HEK293 (cell line): ENCODE data around the gene SETD4.

Source experiments
- CTCF ChIA-PET: fragments of 350-600 bp; formaldehyde crosslinking; extraction: SDS; loops from one replicate; lab custom pipeline; 2021; ENCODE audit warnings: antibody characterized with exemption; lab: Yijun Ruan, JAX
- POLR2A ChIA-PET: fragments of 300-600 bp; formaldehyde crosslinking; extraction: SDS; loops from one replicate; lab custom pipeline; 2020; ENCODE audit warnings: antibody characterized with exemption, inconsistent platforms; lab: Yijun Ruan, JAX
- H3K27ac ChIP-seq: fragments of 200-500 bp; sonication (Bioruptor generic); 2 replicates; pipeline ENCODE4 v1.5.1; 2014; ENCODE audit warnings: low read depth, low read length, control low read depth, inconsistent platforms; ENCODE audit errors: extremely low read depth
- H3K36me3 ChIP-seq, 2 experiments: fragments of 200-500 bp in 1 of 2; sonication (Bioruptor generic) in 1 of 2; 1 replicate in 1 of 2; 2 replicates in 1 of 2; pipeline ENCODE4 v1.5.1; 2014 to 2017; ENCODE audit warnings: inconsistent platforms in 2 of 2, low read length in 2 of 2; ENCODE audit not compliant: control insufficient read depth in 2 of 2, insufficient read depth in 1 of 2
- H3K4me1 ChIP-seq: fragments of 200-500 bp; sonication (Bioruptor generic); 2 replicates; pipeline ENCODE4 v1.5.1; 2014; ENCODE audit warnings: mild to moderate bottlenecking, low read length, inconsistent platforms; ENCODE audit not compliant: control insufficient read depth, insufficient read depth
- H3K4me3 ChIP-seq: 2 replicates; pipeline ENCODE4 v1.5.1; 2011; ENCODE audit warnings: low read depth, mild to moderate bottlenecking, control low read depth, low read length, moderate library complexity
- H3K9me3 ChIP-seq: fragments of 200-500 bp; sonication (Bioruptor generic); 2 replicates; pipeline ENCODE4 v1.5.1; 2014; ENCODE audit warnings: low read depth, low read length, inconsistent platforms; ENCODE audit not compliant: control insufficient read depth, insufficient read depth
- REPIN1 ChIP-seq: fragments of 450-650 bp; formaldehyde crosslinking; IDR thresholded peaks from 2 replicates; pipeline ENCODE4 v1.5.1; 2017; ENCODE audit warnings: missing biosample characterization, missing genetic modification characterization, low read depth
- SP7 ChIP-seq: fragments of 450-650 bp; formaldehyde crosslinking; IDR thresholded peaks from 2 replicates; pipeline ENCODE4 v1.5.1; 2016; ENCODE audit warnings: missing biosample characterization, missing genetic modification characterization
- YY2 ChIP-seq: fragments of 450-650 bp; formaldehyde crosslinking; IDR thresholded peaks from 2 replicates; pipeline ENCODE4 v1.5.1; 2016; ENCODE audit warnings: missing biosample characterization, missing genetic modification characterization
- ZFHX2 ChIP-seq: fragments of 450-650 bp; formaldehyde crosslinking; conservative IDR thresholded peaks from 2 replicates; pipeline ENCODE4 v1.5.1; 2016; ENCODE audit warnings: missing biosample characterization, missing genetic modification characterization
- ZNF157 ChIP-seq: fragments of 450-650 bp; formaldehyde crosslinking; IDR thresholded peaks from 2 replicates; pipeline ENCODE4 v1.5.1; 2016; ENCODE audit warnings: missing biosample characterization, missing genetic modification characterization
- ZNF214 ChIP-seq: fragments of 450-650 bp; formaldehyde crosslinking; IDR thresholded peaks from 2 replicates; pipeline ENCODE4 v1.5.1; 2017; ENCODE audit warnings: missing biosample characterization, mild to moderate bottlenecking, missing genetic modification characterization, borderline replicate concordance
- ZNF239 ChIP-seq: fragments of 450-650 bp; formaldehyde crosslinking; IDR thresholded peaks from 2 replicates; pipeline ENCODE4 v1.5.1; 2016; ENCODE audit warnings: missing biosample characterization, missing genetic modification characterization
- ZNF311 ChIP-seq: fragments of 450-650 bp; formaldehyde crosslinking; IDR thresholded peaks from 2 replicates; pipeline ENCODE4 v1.5.1; 2017; ENCODE audit warnings: missing biosample characterization, missing genetic modification characterization, borderline replicate concordance
- ZNF350 ChIP-seq: fragments of 450-650 bp; formaldehyde crosslinking; IDR thresholded peaks from 2 replicates; pipeline ENCODE4 v1.5.0; 2017; ENCODE audit warnings: missing biosample characterization, mild to moderate bottlenecking, missing genetic modification characterization
- ZNF596 ChIP-seq: fragments of 450-650 bp; IDR thresholded peaks from 2 replicates; pipeline ENCODE4 v1.5.0; 2018; ENCODE audit warnings: missing biosample characterization, mild to moderate bottlenecking, missing genetic modification characterization, moderate library complexity
- ZNF792 ChIP-seq: fragments of 450-650 bp; formaldehyde crosslinking; IDR thresholded peaks from 2 replicates; pipeline ENCODE4 v1.5.1; 2016; ENCODE audit warnings: missing biosample characterization, missing genetic modification characterization
- ZNF830 ChIP-seq: fragments of 450-650 bp; IDR thresholded peaks from 2 replicates; pipeline ENCODE4 v1.5.0; 2018; ENCODE audit warnings: missing biosample characterization, missing genetic modification characterization, low read depth, mild to moderate bottlenecking, moderate library complexity
- TF ChIP-seq, protein P1 (sequence below): fragments of 450-650 bp; formaldehyde crosslinking; IDR thresholded peaks from 2 replicates; pipeline ENCODE4 v1.5.1; 2016; ENCODE audit warnings: missing biosample characterization, missing genetic modification characterization
- TF ChIP-seq, protein P2 (sequence below): fragments of 450-650 bp; formaldehyde crosslinking; conservative IDR thresholded peaks from 2 replicates; pipeline ENCODE4 v1.5.1; 2016; ENCODE audit warnings: low read depth, missing biosample characterization, missing genetic modification characterization
- TF ChIP-seq, protein P3 (sequence below): fragments of 450-650 bp; formaldehyde crosslinking; IDR thresholded peaks from 2 replicates; pipeline ENCODE4 v1.5.1; 2016; ENCODE audit warnings: missing biosample characterization, missing genetic modification characterization

The SETD4 gene

DNA sequence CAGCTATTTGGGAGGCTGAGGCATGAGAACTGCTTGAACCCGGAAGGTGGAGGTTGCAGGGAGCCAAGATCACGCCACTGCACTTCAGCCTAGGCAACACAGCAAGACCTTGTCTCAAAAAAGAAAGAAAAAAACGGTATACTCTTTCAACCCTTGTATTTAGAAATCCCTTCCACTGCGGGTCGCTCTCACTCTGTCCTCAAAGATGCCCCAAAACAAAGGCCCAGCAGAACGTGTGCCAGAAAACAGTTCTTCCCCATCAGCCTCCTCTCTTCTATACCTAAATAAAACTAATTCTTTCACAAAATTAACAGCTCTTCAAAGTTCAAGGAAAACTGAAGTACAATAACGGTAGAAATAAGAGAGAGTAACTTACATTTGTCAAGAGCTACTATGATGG, 13.2 kb downstream of the SETD4 start:
- no peak overlapping the region for H3K27ac ChIP-seq
- peaks cover 70 to 94% of the 10 kb centered on the region in 2 experiments for H3K36me3 ChIP-seq
- no peaks in the 10 kb centered on the region for H3K4me1 ChIP-seq
- H3K9me3 ChIP-seq: no peaks in the 10 kb centered on the region
- ChIA-PET CTCF (interaction anchor here (1.0 to 1.3 kb wide), 2 partner anchors 40 to 66 kb away, joined by 3 to 4 read pairs; no protein-coding TSS in a partner anchor), POLR2A (no interaction called here)
- TF ChIP-seq, protein P1, sequence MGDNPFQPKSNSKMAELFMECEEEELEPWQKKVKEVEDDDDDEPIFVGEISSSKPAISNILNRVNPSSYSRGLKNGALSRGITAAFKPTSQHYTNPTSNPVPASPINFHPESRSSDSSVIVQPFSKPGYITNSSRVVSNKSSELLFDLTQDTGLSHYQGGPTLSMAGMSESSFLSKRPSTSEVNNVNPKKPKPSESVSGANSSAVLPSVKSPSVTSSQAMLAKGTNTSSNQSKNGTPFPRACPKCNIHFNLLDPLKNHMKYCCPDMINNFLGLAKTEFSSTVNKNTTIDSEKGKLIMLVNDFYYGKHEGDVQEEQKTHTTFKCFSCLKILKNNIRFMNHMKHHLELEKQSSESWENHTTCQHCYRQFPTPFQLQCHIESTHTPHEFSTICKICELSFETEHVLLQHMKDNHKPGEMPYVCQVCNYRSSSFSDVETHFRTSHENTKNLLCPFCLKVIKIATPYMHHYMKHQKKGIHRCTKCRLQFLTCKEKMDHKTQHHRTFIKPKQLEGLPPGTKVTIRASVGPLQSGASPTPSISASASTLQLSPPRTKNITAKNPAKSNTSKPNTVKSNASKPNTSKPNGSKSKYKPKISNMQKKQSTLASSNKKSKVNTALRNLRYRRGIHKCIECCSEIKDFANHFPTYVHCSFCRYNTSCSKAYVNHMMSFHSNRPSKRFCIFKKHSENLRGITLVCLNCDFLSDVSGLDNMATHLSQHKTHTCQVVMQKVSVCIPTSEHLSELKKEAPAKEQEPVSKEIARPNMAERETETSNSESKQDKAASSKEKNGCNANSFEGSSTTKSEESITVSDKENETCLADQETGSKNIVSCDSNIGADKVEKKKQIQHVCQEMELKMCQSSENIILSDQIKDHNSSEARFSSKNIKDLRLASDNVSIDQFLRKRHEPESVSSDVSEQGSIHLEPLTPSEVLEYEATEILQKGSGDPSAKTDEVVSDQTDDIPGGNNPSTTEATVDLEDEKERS (tag by site-specific recombination): no peak
- TF ChIP-seq ZNF214 (tag by site-specific recombination) (no peak), SP7 (tag by site-specific recombination) (no peak)
- TF ChIP-seq, protein P2, sequence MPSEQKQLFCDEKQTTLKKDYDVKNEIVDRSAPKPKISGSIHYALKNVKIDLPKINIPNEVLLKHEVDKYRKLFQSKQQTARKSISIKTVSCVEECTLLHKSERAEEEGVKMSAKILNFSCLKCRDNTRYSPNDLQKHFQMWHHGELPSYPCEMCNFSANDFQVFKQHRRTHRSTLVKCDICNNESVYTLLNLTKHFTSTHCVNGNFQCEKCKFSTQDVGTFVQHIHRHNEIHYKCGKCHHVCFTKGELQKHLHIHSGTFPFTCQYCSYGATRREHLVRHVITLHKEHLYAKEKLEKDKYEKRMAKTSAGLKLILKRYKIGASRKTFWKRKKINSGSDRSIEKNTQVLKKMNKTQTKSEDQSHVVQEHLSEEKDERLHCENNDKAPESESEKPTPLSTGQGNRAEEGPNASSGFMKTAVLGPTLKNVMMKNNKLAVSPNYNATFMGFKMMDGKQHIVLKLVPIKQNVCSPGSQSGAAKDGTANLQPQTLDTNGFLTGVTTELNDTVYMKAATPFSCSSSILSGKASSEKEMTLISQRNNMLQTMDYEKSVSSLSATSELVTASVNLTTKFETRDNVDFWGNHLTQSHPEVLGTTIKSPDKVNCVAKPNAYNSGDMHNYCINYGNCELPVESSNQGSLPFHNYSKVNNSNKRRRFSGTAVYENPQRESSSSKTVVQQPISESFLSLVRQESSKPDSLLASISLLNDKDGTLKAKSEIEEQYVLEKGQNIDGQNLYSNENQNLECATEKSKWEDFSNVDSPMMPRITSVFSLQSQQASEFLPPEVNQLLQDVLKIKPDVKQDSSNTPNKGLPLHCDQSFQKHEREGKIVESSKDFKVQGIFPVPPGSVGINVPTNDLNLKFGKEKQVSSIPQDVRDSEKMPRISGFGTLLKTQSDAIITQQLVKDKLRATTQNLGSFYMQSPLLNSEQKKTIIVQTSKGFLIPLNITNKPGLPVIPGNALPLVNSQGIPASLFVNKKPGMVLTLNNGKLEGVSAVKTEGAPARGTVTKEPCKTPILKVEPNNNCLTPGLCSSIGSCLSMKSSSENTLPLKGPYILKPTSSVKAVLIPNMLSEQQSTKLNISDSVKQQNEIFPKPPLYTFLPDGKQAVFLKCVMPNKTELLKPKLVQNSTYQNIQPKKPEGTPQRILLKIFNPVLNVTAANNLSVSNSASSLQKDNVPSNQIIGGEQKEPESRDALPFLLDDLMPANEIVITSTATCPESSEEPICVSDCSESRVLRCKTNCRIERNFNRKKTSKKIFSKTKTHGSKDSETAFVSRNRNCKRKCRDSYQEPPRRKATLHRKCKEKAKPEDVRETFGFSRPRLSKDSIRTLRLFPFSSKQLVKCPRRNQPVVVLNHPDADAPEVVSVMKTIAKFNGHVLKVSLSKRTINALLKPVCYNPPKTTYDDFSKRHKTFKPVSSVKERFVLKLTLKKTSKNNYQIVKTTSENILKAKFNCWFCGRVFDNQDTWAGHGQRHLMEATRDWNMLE (tag by site-specific recombination): no peak
- H3K4me3 ChIP-seq: no peak overlapping the region

DNA sequence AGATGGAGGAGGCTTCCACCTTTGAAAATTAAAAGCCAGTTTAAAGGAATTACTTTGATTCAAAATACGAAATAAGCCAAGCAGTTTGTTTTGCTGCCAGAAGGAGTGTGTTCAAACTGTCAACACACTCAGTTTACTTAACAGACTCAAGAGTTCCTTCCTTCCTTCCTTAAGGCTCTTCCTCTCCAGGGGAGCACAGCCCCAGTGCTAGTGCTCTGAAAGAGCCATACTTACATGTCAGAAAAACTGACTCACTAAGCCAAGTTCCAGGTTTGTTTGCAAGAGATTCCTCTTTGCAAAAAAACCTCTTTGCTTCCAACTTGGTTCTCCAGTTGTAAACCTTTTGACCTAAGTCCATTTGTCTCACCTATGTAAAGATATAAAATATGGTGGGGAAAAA, 14.3 kb downstream of the SETD4 start:
- no peak overlapping the region for H3K4me3 ChIP-seq
- CTCF ChIA-PET: interaction anchor here (1.0 to 1.3 kb wide), 2 partner anchors 23 to 41 kb away, joined by 4 read pairs; no protein-coding TSS in a partner anchor
- no peaks in the 10 kb centered on the region for H3K4me1 ChIP-seq
- TF ChIP-seq YY2 (no peak), ZNF596 (tag by site-specific recombination) (no peak), ZNF830 (tag by site-specific recombination) (no peak), ZNF157 (no peak), ZNF214 (tag by site-specific recombination) (no peak), ZNF792 (tag by site-specific recombination) (no peak), ZFHX2 (tag by site-specific recombination) (no peak), REPIN1 (tag by site-specific recombination) (no peak), ZNF239 (no peak), ZNF311 (no peak), ZNF350 (tag by site-specific recombination) (no peak)
- TF ChIP-seq, protein P3, sequence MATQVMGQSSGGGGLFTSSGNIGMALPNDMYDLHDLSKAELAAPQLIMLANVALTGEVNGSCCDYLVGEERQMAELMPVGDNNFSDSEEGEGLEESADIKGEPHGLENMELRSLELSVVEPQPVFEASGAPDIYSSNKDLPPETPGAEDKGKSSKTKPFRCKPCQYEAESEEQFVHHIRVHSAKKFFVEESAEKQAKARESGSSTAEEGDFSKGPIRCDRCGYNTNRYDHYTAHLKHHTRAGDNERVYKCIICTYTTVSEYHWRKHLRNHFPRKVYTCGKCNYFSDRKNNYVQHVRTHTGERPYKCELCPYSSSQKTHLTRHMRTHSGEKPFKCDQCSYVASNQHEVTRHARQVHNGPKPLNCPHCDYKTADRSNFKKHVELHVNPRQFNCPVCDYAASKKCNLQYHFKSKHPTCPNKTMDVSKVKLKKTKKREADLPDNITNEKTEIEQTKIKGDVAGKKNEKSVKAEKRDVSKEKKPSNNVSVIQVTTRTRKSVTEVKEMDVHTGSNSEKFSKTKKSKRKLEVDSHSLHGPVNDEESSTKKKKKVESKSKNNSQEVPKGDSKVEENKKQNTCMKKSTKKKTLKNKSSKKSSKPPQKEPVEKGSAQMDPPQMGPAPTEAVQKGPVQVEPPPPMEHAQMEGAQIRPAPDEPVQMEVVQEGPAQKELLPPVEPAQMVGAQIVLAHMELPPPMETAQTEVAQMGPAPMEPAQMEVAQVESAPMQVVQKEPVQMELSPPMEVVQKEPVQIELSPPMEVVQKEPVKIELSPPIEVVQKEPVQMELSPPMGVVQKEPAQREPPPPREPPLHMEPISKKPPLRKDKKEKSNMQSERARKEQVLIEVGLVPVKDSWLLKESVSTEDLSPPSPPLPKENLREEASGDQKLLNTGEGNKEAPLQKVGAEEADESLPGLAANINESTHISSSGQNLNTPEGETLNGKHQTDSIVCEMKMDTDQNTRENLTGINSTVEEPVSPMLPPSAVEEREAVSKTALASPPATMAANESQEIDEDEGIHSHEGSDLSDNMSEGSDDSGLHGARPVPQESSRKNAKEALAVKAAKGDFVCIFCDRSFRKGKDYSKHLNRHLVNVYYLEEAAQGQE (tag by site-specific recombination): no peak
- TF ChIP-seq, all 188 proteins: peak for 0
- Histone ChIP-seq H3K36me3 (peaks cover 78 to 95% of the 10 kb centered on the region in 2 experiments), H3K27ac (no peak overlapping the region), H3K9me3 (no peaks in the 10 kb centered on the region)
- POLR2A ChIA-PET: no interaction called here
